ENCODE results near the gene C5AR1. TPM values are rescaled to one million over a fixed set of nuclear protein-coding genes. Genes with fewer than 3 reads are reported as not detected.

The C5AR1 gene
- total RNA-seq, 1 experiment from 2014 or later, result 8.5 TPM

DNA sequence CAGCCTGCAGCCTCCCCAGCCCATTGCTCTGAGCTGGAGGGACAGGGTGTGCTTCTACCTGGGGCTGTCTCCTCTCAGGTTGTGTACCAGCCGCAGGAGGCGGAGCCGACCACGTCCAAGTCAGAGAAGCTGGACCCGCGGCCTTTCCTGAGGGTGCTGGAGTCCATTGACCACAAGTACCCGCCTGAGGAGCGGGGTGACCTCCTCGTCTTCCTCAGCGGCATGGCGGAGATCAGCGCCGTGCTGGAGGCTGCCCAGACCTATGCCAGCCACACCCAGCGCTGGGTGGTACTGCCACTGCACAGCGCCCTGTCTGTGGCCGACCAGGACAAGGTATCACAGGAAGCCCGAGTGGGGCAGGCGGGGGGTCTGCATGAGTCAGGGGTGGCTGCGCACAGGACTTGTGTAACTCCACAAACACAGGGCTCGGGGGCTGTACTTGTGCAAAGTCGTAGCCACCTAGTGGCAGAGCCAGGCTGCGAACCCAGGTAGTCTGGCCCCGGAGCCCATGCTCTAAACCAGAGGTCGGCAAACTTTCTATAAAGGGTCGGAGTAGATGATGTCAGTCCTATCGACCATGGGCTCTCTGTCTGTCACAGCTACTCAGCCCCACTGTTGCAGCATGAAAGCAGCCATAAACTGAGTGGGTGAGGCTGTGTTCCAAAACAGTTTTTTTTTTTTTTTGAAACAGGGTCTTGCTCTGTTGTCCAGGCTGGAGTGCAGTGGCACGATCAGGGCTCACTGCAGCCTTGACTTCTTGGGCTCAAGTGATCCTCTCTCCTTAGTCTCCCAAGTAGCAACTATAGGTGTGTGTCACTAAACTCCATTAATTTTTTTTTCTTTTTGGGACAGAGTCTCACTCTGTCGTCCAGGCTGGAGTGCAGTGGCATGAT is 48.4 kb downstream of the C5AR1 start:
- intact Hi-C loops (cut with micrococcal nuclease; ENCODE audit: unreplicated experiment), result no loop called here
- Histone ChIP-seq H3K9me3 (ENCODE audit: insufficient read depth, low read depth) (no peaks in the 10 kb centered on the region), H3K4me1 (replicated peaks; ENCODE audit: insufficient read depth) (peaks cover 2% of the 10 kb centered on the region), H2AFZ (no peak overlapping the region), H3K27ac (no peak overlapping the region), H4K20me1 (ENCODE audit: insufficient read depth) (peaks cover 59% of the 10 kb centered on the region), H3K4me3 (no peak overlapping the region), H3K79me2 (ENCODE audit: low read depth) (peaks cover 32% of the 10 kb centered on the region; the same call in 1 of the 2 replicates), H3K36me3 (ENCODE audit: low read depth) (peaks cover 65% of the 10 kb centered on the region), H3K27me3 (ENCODE audit: insufficient read depth, low read depth) (no peaks in the 10 kb centered on the region), H3K4me2 (no peak overlapping the region), H3F3A (ENCODE audit: insufficient read depth, low read depth) (peaks cover 33% of the 10 kb centered on the region), H3K9me2 (ENCODE audit: insufficient read depth) (no peaks in the 10 kb centered on the region)
- DNase-seq, result no peak
- CTCF ChIA-PET, result interaction anchor here (0.6 kb wide), 1 partner anchor 208 kb away, joined by 3 read pairs; no protein-coding TSS in a partner anchor
- POLR2A ChIA-PET (ENCODE audit: unreplicated experiment), result interaction anchor here (0.6 kb wide), 1 partner anchor 48 kb away, joined by 7 read pairs; the partner anchor contains the start of gene C5AR1
- TF ChIP-seq, protein P1, sequence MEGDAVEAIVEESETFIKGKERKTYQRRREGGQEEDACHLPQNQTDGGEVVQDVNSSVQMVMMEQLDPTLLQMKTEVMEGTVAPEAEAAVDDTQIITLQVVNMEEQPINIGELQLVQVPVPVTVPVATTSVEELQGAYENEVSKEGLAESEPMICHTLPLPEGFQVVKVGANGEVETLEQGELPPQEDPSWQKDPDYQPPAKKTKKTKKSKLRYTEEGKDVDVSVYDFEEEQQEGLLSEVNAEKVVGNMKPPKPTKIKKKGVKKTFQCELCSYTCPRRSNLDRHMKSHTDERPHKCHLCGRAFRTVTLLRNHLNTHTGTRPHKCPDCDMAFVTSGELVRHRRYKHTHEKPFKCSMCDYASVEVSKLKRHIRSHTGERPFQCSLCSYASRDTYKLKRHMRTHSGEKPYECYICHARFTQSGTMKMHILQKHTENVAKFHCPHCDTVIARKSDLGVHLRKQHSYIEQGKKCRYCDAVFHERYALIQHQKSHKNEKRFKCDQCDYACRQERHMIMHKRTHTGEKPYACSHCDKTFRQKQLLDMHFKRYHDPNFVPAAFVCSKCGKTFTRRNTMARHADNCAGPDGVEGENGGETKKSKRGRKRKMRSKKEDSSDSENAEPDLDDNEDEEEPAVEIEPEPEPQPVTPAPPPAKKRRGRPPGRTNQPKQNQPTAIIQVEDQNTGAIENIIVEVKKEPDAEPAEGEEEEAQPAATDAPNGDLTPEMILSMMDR (conservative IDR thresholded peaks at IDR 0.05), result peak; percentile 46; the same call in 1 of the 2 replicates
- no peak for TF ChIP-seq EZH2 (IDR thresholded peaks at IDR 0.05; ENCODE audit: low read depth)
- BruUV-seq (replicated peaks), result no TSS peak

DNA sequence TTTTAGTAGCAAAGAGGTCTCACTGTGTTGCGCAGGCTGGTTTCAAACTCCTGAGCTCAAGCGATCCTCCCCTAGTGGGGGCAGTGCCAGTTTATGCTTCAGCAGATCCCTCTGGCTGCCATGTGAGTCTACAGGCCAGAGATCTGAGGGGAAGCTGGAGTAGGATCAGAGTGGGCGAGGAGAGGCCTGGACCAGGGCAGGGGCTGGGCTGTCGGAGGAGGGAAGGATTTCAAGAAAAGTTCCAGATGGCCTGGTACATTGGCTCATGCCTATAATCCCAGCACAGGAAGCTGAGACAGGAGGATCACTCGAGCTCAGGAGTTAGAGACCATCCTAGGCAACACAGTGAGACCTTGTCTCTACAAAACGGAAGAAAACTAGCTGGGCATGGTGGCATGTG is 49.3 kb downstream of the C5AR1 start:
- peaks cover 12% of the 10 kb centered on the region for H3K4me1 ChIP-seq (replicated peaks; ENCODE audit: insufficient read depth)
- no TSS peak for BruUV-seq (replicated peaks)
- no peak overlapping the region for H3K4me2 ChIP-seq
- CTCF ChIA-PET, result interaction anchor here (0.5 kb wide), 1 partner anchor 360 kb away, joined by 13 read pairs; no protein-coding TSS in a partner anchor
- no peaks in the 10 kb centered on the region for H3K27me3 ChIP-seq (ENCODE audit: insufficient read depth, low read depth)
- no peak overlapping the region for H3K4me3 ChIP-seq
- no peak overlapping the region for H2AFZ ChIP-seq
- H3K79me2 ChIP-seq (ENCODE audit: low read depth), result peaks cover 23% of the 10 kb centered on the region; the same call in 1 of the 2 replicates
- H3F3A ChIP-seq (ENCODE audit: insufficient read depth, low read depth), result peaks cover 42% of the 10 kb centered on the region
- H3K36me3 ChIP-seq (ENCODE audit: low read depth), result peaks cover 60% of the 10 kb centered on the region
- TF ChIP-seq, protein P1 (conservative IDR thresholded peaks at IDR 0.05), result no peak
- TF ChIP-seq EZH2 (IDR thresholded peaks at IDR 0.05; ENCODE audit: low read depth), result no peak
- POLR2A ChIA-PET (ENCODE audit: unreplicated experiment), result no interaction called here
- H3K9me3 ChIP-seq (ENCODE audit: insufficient read depth, low read depth), result no peaks in the 10 kb centered on the region
- peaks cover 52% of the 10 kb centered on the region for H4K20me1 ChIP-seq (ENCODE audit: insufficient read depth)
- no peak for DNase-seq
- H3K27ac ChIP-seq, result no peak overlapping the region
- no peaks in the 10 kb centered on the region for H3K9me2 ChIP-seq (ENCODE audit: insufficient read depth)
- intact Hi-C loops (cut with micrococcal nuclease; ENCODE audit: unreplicated experiment), result no loop called here

DNA sequence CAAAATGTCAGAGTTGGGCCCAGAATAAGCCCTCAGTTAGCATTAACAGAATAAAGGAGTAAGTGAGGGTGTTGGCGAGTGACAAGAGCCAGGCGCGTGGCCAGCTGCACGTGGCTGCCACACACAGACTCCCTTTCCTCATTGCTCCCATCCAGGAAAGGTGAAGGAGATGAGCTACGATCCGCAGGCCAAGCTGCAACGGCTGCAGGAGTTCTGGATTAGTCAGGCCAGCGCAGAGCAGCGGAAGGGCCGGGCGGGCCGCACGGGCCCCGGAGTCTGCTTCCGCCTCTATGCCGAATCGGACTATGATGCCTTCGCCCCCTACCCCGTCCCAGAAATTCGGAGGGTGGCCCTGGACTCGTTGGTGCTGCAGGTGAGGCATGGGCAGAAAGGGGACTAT is 52.7 kb downstream of the C5AR1 start:
- Histone ChIP-seq H3F3A (ENCODE audit: insufficient read depth, low read depth) (peaks cover 34% of the 10 kb centered on the region), H3K79me2 (ENCODE audit: low read depth) (peaks cover 6% of the 10 kb centered on the region), H3K9me2 (ENCODE audit: insufficient read depth) (no peaks in the 10 kb centered on the region), H2AFZ (no peak overlapping the region), H3K4me2 (no peak overlapping the region), H3K9me3 (ENCODE audit: insufficient read depth, low read depth) (no peaks in the 10 kb centered on the region), H3K27ac (no peak overlapping the region), H4K20me1 (ENCODE audit: insufficient read depth) (peaks cover 34% of the 10 kb centered on the region), H3K36me3 (ENCODE audit: low read depth) (peaks cover 59% of the 10 kb centered on the region), H3K27me3 (ENCODE audit: insufficient read depth, low read depth) (no peaks in the 10 kb centered on the region), H3K4me1 (replicated peaks; ENCODE audit: insufficient read depth) (peaks cover 22% of the 10 kb centered on the region), H3K4me3 (no peak overlapping the region)
- CTCF ChIA-PET, result interaction anchor here (0.6 to 1.6 kb wide), 3 partner anchors 13 to 343 kb away, joined by 3 to 8 read pairs (median 3); partner anchors contain the start of gene DHX34
- DNase-seq, result no peak
- POLR2A ChIA-PET (ENCODE audit: unreplicated experiment), result no interaction called here
- TF ChIP-seq EZH2 (IDR thresholded peaks at IDR 0.05; ENCODE audit: low read depth), result no peak
- TF ChIP-seq, protein P1 (conservative IDR thresholded peaks at IDR 0.05), result no peak
- intact Hi-C loops (cut with micrococcal nuclease; ENCODE audit: unreplicated experiment), result no loop called here
- BruUV-seq (replicated peaks), result no TSS peak

Data from PC-9 (cell line).